WI38 (cell line): Measurements from ENCODE around the gene NMRK2.

ENCODE experiments used
- H3K4me3 ChIP-seq: 2 replicates; pipeline ENCODE4 v1.5.1; 2011; ENCODE audit warnings: low read depth, mild to moderate bottlenecking, control low read depth, low read length
- CTCF ChIP-seq: IDR thresholded peaks from 2 replicates; pipeline ENCODE4 v1.5.1; 2012; ENCODE audit warnings: low read depth, mild to moderate bottlenecking, control low read depth, low read length

NMRK2 gene

GRCh38 chr19:3963458-3964255 is 30.8 kb downstream of the NMRK2 start:
- H3K4me3 ChIP-seq, result no peak overlapping the region
- TF ChIP-seq CTCF, result no peak

GRCh38 chr19:3964256-3965194 is 31.7 kb downstream of the NMRK2 start:
- TF ChIP-seq CTCF, result no peak
- H3K4me3 ChIP-seq, result no peak overlapping the region

- H3K4me3 ChIP-seq, result no peak overlapping the region
- TF ChIP-seq CTCF, result no peak
Observed at GRCh38 chr19:3966051-3967017, 33.5 kb downstream of the NMRK2 start.

- H3K4me3 ChIP-seq, result peak overlapping the region; percentile 14
Observed at GRCh38 chr19:3967983-3968382, 35.1 kb downstream of the NMRK2 start.

- H3K4me3 ChIP-seq, result peak overlapping the region; percentile 92
- TF ChIP-seq CTCF, result no peak
Observed at GRCh38 chr19:3968556-3969434, 35.9 kb downstream of the NMRK2 start.

- peak overlapping the region; percentile 92 for H3K4me3 ChIP-seq
- TF ChIP-seq CTCF, result no peak
Observed at GRCh38 chr19:3969435-3970312, 36.8 kb downstream of the NMRK2 start.
